HEK293T (cell line): ENCODE data around the gene SLN.

Source experiments
- FOXA1 ChIP-seq: fragments of 450-650 bp; IDR thresholded peaks from 2 replicates; pipeline ENCODE4 v1.6.1; 2016; ENCODE audit warnings: mild to moderate bottlenecking
- FOXK2 ChIP-seq: fragments of 450-650 bp; IDR thresholded peaks from 2 replicates; pipeline ENCODE4 v1.6.1; 2016; ENCODE audit warnings: mild to moderate bottlenecking
- SP1 ChIP-seq: fragments of 450-650 bp; IDR thresholded peaks from 2 replicates; pipeline ENCODE4 v1.6.1; 2017
- TF ChIP-seq, protein P1 (sequence below): fragments of 450-650 bp; IDR thresholded peaks from 2 replicates; pipeline ENCODE4 v1.6.1; 2016

DNA sequence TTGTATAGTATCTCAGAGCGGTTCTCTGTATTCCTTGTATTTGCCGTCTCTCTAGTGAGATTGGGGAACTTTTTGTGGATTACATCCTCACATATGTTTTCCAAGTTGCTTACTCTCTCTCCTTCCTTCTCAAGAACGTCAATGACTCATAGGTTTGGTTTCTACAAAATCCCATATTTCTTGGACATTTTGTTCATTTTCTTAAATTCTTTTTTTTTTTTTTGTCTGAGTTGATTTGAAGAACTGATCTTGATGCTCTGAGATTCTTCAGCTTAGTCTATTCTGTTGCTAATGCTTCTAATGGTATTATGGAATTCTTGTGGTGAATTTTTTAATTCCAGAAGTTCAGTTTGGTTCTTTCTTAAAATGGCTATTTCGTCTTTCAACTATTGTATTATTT lies 28.4 kb upstream of the SLN start:
- TF ChIP-seq FOXK2 (no peak), FOXA1 (no peak), SP1 (no peak)
- TF ChIP-seq, protein P1, sequence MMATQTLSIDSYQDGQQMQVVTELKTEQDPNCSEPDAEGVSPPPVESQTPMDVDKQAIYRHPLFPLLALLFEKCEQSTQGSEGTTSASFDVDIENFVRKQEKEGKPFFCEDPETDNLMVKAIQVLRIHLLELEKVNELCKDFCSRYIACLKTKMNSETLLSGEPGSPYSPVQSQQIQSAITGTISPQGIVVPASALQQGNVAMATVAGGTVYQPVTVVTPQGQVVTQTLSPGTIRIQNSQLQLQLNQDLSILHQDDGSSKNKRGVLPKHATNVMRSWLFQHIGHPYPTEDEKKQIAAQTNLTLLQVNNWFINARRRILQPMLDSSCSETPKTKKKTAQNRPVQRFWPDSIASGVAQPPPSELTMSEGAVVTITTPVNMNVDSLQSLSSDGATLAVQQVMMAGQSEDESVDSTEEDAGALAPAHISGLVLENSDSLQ = no peak
